K562 (cell line): ENCODE measurements around the gene SLC1A4. TPM values are rescaled to one million over a fixed set of nuclear protein-coding genes. Genes with fewer than 3 reads are reported as not detected.

Source experiments
- ADNP ChIP-seq: fragments of 200-800 bp; sonication (Bioruptor generic); IDR thresholded peaks from 2 replicates; pipeline ENCODE4 v1.6.1; 2016; ENCODE audit warnings: missing genetic modification characterization, missing compliant biosample characterization
- CHD1 ChIP-seq: fragments of 200-600 bp; sonication (generic); IDR thresholded peaks from one replicate; pipeline ENCODE4 v1.6.1; 2012; ENCODE audit warnings: mild to moderate bottlenecking, moderate library complexity, low read length, inconsistent platforms
- CTBP1 ChIP-seq: fragments of 450-650 bp; IDR thresholded peaks from 2 replicates; pipeline ENCODE4 v1.6.1; 2016; ENCODE audit warnings: borderline replicate concordance
- DEAF1 ChIP-seq: fragments of 450-650 bp; formaldehyde crosslinking; IDR thresholded peaks from 2 replicates; pipeline ENCODE4 v1.4.0; 2020; ENCODE audit warnings: mild to moderate bottlenecking, moderate library complexity
- FOXK2 ChIP-seq, 2 experiments: fragments of 450-650 bp; IDR thresholded peaks in 1 of 2; conservative IDR thresholded peaks in 1 of 2; 2 replicates each; pipeline ENCODE4 v1.6.1; 2016; ENCODE audit warnings: low read depth in 2 of 2, mild to moderate bottlenecking in 1 of 2
- GATAD2B ChIP-seq: fragments of 450-650 bp; IDR thresholded peaks from 2 replicates; pipeline ENCODE4 v1.6.1; 2017; ENCODE audit warnings: mild to moderate bottlenecking, borderline replicate concordance
- HBP1 ChIP-seq: fragments of 450-650 bp; formaldehyde crosslinking; IDR thresholded peaks from 2 replicates; pipeline ENCODE4 v1.4.0; 2022; ENCODE audit warnings: missing genetic modification characterization
- MCM2 ChIP-seq: fragments of 450-650 bp; IDR thresholded peaks from 2 replicates; pipeline ENCODE4 v1.6.1; 2017; ENCODE audit warnings: low read depth, mild to moderate bottlenecking
- NFXL1 ChIP-seq: fragments of 450-650 bp; formaldehyde crosslinking; IDR thresholded peaks from 2 replicates; pipeline ENCODE4 v1.4.0; 2021; ENCODE audit warnings: mild to moderate bottlenecking
- OTX1 ChIP-seq: fragments of 450-650 bp; formaldehyde crosslinking; IDR thresholded peaks from 2 replicates; pipeline ENCODE4 v1.4.0; 2022; ENCODE audit warnings: mild to moderate bottlenecking
- REST ChIP-seq, 2 experiments: fragments of 450-650 bp; formaldehyde crosslinking in 1 of 2; IDR thresholded peaks; 2 replicates each; pipeline versions ENCODE4 v1.4.0 to v1.6.1; 2014 to 2020; ENCODE audit warnings: mild to moderate bottlenecking in 2 of 2, borderline replicate concordance in 1 of 2, low read depth in 1 of 2
- ZBTB12 ChIP-seq: fragments of 250-450 bp; sonication (Bioruptor Pico); IDR thresholded peaks from 2 replicates; pipeline ENCODE4 v1.4.0; 2020
- ZNF76 ChIP-seq: fragments of 250-450 bp; sonication (Bioruptor Pico); IDR thresholded peaks from 2 replicates; pipeline ENCODE4 v1.4.0; 2020; ENCODE audit warnings: mild to moderate bottlenecking, moderate library complexity, borderline replicate concordance
- ZSCAN32 ChIP-seq: fragments of 450-650 bp; formaldehyde crosslinking; IDR thresholded peaks from 2 replicates; pipeline ENCODE4 v1.4.0; 2020; ENCODE audit warnings: mild to moderate bottlenecking, moderate library complexity
- polyA plus RNA-seq, 8 experiments: library from polyadenylated mRNA; depleted of rRNA in 4 of 8; stranded (reverse) in 5 of 8; unstranded in 3 of 8; fragments of >200 nt; fragmentation: Nextera tagmentation in 2 of 8; fragmentation: Illumina TruSeq in 1 of 8; extraction: Ambion mirVana in 2 of 8; extraction: Trizol in 1 of 8; gene quantifications; 2 replicates each; pipeline versions ENCODE4 v1.2.1 to v1.2.3, GENCODE V29; 2011 to 2014; ENCODE audit warnings: inconsistent platforms in 1 of 8, missing spikeins in 1 of 8
- total RNA-seq, 7 experiments: library from RNA; depleted of rRNA in 6 of 7; stranded (reverse); fragments of >200 nt in 6 of 7; fragmentation: Illumina TruSeq in 2 of 7; extraction: Trizol in 2 of 7; gene quantifications; 2 replicates each; pipeline versions ENCODE4 v1.2.1 to v1.2.3, GENCODE V29; 2011 to 2021; ENCODE audit warnings: low replicate concordance in 1 of 7

The SLC1A4 gene
- total and polyA plus RNA-seq, 9 of the 15 experiments (the other 6 are each of a cell fraction or from before 2014, with no cell fraction given) = 4.4 to 24.0 (median 10.9) TPM

GRCh38 chr2:65040400-65041261, 51.4 kb downstream of the SLC1A4 start (continued):
- peak; percentile 91 for TF ChIP-seq REST (IDR thresholded peaks at IDR 0.05; ENCODE audit: borderline replicate concordance)
- TF ChIP-seq REST (CRISPR knock-in tag; IDR thresholded peaks at IDR 0.05; ENCODE audit: low read depth) = no peak
- no peak for TF ChIP-seq ZNF76 (CRISPR knock-in tag)
- TF ChIP-seq NFXL1 (CRISPR knock-in tag) = no peak
- TF ChIP-seq OTX1 (CRISPR knock-in tag) = no peak
- TF ChIP-seq DEAF1 (CRISPR knock-in tag) = peak; percentile 80
- TF ChIP-seq GATAD2B = 0 out of 2 replicates have a peak, but pooled peaks have one; percentile 63
- no peak for TF ChIP-seq ADNP (tag)
- no peak for TF ChIP-seq HBP1 (CRISPR knock-in tag)
- TF ChIP-seq CTBP1 = peak; percentile 71
- TF ChIP-seq ZSCAN32 (CRISPR knock-in tag) = no peak
- TF ChIP-seq FOXK2 (conservative IDR thresholded peaks at IDR 0.05 in 1 of 2, IDR thresholded peaks at IDR 0.05 in 1 of 2; ENCODE audit: low read depth in 2 of 2) = 0 out of 4 replicates have a peak, but pooled peaks of 1 of the 2 experiments have one; percentile 28
- no peak for TF ChIP-seq MCM2
- no peak for TF ChIP-seq CHD1
- no peak for TF ChIP-seq ZBTB12
